Measurements from ENCODE around the gene DGKG.

The DGKG gene

DNA sequence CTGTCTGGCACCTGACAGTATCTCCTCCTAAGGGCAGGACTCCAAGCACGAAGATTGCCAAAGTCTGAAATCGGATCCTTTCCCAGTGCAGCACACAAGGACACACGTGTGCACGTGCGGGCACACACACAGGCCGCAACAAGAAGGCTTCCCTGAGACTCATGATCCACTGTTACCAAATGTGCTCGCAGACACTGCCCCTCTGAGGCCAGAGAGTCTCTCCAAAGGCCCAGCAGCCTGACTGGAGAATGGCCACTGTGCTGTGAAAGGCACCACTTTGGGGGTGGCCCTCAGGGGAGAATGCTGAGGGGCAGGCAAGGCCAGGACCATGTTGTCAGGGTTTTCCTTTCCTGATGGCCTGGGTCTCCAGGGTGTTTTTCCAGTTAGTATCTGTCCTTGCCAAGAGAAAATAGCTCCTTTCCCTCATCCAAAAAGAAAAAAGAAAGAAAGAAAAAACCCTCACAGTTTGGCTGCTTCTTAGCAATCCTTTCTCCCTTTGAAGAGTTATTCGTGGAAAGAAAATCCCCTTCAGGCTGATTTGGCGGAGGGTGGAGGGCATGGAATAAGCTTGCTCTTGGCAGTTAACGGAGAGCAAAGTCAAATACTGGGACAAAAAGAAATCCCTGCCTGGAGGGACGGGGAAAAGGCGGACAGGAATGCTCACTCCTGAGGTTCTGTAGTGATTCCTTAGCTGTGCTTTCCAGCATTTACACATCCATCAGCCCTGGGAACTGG lies 141.0 kb downstream of the DGKG start:
- Histone ChIP-seq H4K5ac (ENCODE audit: low read length) (no peak overlapping the region), H3K4ac (ENCODE audit: low read depth, low read length) (no peak overlapping the region), H4K8ac (ENCODE audit: low read depth, low read length) (no peak overlapping the region), H3K4me1 (ENCODE audit: control insufficient read depth, low read depth, low read length) (no peaks in the 10 kb centered on the region), H2BK15ac (replicated peaks; ENCODE audit: low read depth) (no peak overlapping the region), H2BK120ac (ENCODE audit: low read depth, low read length) (no peak overlapping the region), H2AK5ac (ENCODE audit: low read length) (no peak overlapping the region), H3K27me3 (ENCODE audit: insufficient read depth, low read length, poor library complexity) (no peaks in the 10 kb centered on the region), H3K18ac (ENCODE audit: low read length) (no peak overlapping the region), H3K23ac (ENCODE audit: low read length) (no peak overlapping the region), H3K4me3 (ENCODE audit: low read length) (no peak overlapping the region), H3K36me3 (ENCODE audit: control insufficient read depth, insufficient read depth, low read length) (no peaks in the 10 kb centered on the region), H3K9ac (ENCODE audit: low read length) (no peak overlapping the region), H3K27ac (ENCODE audit: low read depth, low read length) (no peak overlapping the region), H3K4me2 (ENCODE audit: low read length) (no peak overlapping the region), H3K79me2 (ENCODE audit: control insufficient read depth, insufficient read depth, low read length) (no peaks in the 10 kb centered on the region), H2BK5ac (ENCODE audit: low read length) (no peak overlapping the region), H3K56ac (ENCODE audit: low read length) (no peak overlapping the region), H3K79me1 (ENCODE audit: low read length) (no peaks in the 10 kb centered on the region)
- peak; percentile 43 for DNase-seq
- WGBS (ENCODE audit: extremely low coverage, insufficient coverage, low lambda C conversion rate): no CpG with 5 or more reads among the region's 12 CpGs

DNA sequence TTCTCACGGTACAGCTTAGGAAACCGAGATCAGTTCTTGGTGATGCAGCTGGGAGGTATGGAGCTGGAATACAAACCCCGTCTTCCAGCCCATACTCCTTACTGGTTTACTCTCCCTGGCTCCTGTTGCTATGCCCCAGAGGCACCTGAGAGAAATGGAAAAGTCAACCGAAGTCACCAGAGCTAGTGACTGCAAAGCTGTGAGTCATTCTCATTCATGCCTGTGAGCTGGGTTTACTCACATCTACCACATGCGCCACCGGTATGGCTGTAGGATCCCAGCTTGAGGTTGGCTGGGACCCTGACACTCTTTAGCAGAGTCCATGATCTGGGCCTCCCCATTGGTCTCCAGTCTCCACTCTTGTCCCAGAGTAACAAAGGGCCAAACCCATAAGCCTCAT lies 141.7 kb downstream of the DGKG start:
- no peaks in the 10 kb centered on the region for H3K36me3 ChIP-seq (ENCODE audit: control insufficient read depth, insufficient read depth, low read length)
- no CpG with 5 or more reads among the region's 6 CpGs for WGBS (ENCODE audit: extremely low coverage, insufficient coverage, low lambda C conversion rate)
- no peak overlapping the region for H4K5ac ChIP-seq (ENCODE audit: low read length)
- no peak overlapping the region for H3K23ac ChIP-seq (ENCODE audit: low read length)
- no peak overlapping the region for H2BK15ac ChIP-seq (replicated peaks; ENCODE audit: low read depth)
- H3K4ac ChIP-seq (ENCODE audit: low read depth, low read length): no peak overlapping the region
- no peak overlapping the region for H2BK5ac ChIP-seq (ENCODE audit: low read length)
- H4K8ac ChIP-seq (ENCODE audit: low read depth, low read length): no peak overlapping the region
- H2BK120ac ChIP-seq (ENCODE audit: low read depth, low read length): no peak overlapping the region
- H3K18ac ChIP-seq (ENCODE audit: low read length): no peak overlapping the region
- H3K79me1 ChIP-seq (ENCODE audit: low read length): no peaks in the 10 kb centered on the region
- no peak overlapping the region for H2AK5ac ChIP-seq (ENCODE audit: low read length)
- no peaks in the 10 kb centered on the region for H3K4me1 ChIP-seq (ENCODE audit: control insufficient read depth, low read depth, low read length)
- no peak overlapping the region for H3K56ac ChIP-seq (ENCODE audit: low read length)
- peak; percentile 65 for DNase-seq
- no peak overlapping the region for H3K4me3 ChIP-seq (ENCODE audit: low read length)
- no peak overlapping the region for H3K4me2 ChIP-seq (ENCODE audit: low read length)
- H3K27me3 ChIP-seq (ENCODE audit: insufficient read depth, low read length, poor library complexity): no peaks in the 10 kb centered on the region
- no peak overlapping the region for H3K27ac ChIP-seq (ENCODE audit: low read depth, low read length)
- H3K79me2 ChIP-seq (ENCODE audit: control insufficient read depth, insufficient read depth, low read length): no peaks in the 10 kb centered on the region
- no peak overlapping the region for H3K9ac ChIP-seq (ENCODE audit: low read length)

DNA sequence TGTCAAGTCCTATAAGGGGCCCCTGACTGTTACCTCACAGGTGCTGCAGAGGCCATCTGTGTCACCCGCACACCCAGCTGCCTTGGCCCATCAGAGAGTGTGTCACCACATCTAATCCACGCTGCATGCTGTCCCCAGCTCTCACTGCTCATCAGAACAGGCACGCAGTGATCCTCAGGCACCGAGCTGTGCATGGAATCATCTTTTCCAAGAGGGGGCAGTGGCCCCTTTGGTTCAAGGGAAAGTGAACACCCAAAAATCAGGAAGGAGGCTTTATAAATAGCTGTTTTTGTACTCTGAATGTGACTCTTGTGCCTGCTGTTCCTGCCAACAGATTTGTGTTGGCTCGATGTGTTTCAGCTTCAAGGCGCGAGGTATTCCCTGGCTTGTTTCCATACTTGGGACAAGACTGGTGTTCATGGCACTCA lies 142.8 kb downstream of the DGKG start:
- Histone ChIP-seq H4K5ac (ENCODE audit: low read length) (no peak overlapping the region), H2BK15ac (replicated peaks; ENCODE audit: low read depth) (no peak overlapping the region), H3K4ac (ENCODE audit: low read depth, low read length) (no peak overlapping the region), H4K8ac (ENCODE audit: low read depth, low read length) (no peak overlapping the region), H3K23ac (ENCODE audit: low read length) (no peak overlapping the region), H3K4me3 (ENCODE audit: low read length) (no peak overlapping the region), H2AK5ac (ENCODE audit: low read length) (no peak overlapping the region), H2BK5ac (ENCODE audit: low read length) (no peak overlapping the region), H3K9ac (ENCODE audit: low read length) (no peak overlapping the region), H3K79me1 (ENCODE audit: low read length) (no peaks in the 10 kb centered on the region), H3K36me3 (ENCODE audit: control insufficient read depth, insufficient read depth, low read length) (no peaks in the 10 kb centered on the region), H3K18ac (ENCODE audit: low read length) (no peak overlapping the region), H3K4me2 (ENCODE audit: low read length) (no peak overlapping the region), H3K27me3 (ENCODE audit: insufficient read depth, low read length, poor library complexity) (no peaks in the 10 kb centered on the region), H3K4me1 (ENCODE audit: control insufficient read depth, low read depth, low read length) (no peaks in the 10 kb centered on the region), H3K56ac (ENCODE audit: low read length) (no peak overlapping the region), H3K79me2 (ENCODE audit: control insufficient read depth, insufficient read depth, low read length) (no peaks in the 10 kb centered on the region), H3K27ac (ENCODE audit: low read depth, low read length) (no peak overlapping the region), H2BK120ac (ENCODE audit: low read depth, low read length) (no peak overlapping the region)
- no peak for DNase-seq
- no CpG with 5 or more reads among the region's 7 CpGs for WGBS (ENCODE audit: extremely low coverage, insufficient coverage, low lambda C conversion rate)

DNA sequence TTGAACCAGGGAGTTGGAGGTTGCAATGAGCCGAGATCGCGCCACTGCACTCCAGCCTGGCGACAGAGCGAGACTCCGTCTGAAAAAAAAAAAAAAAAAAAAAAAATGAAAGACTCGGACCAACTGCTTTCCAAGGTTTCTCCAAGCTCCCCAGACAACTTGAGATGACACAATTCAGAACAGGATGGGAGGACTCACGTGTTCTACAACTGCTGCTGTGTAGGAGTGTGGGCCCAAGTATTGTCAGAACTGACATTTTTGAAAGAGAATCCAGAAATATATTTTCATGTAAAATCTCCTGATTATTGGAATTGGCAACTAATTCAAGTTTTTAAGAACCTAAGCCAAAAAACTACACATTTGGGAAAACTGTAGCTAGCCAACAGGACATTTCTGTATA lies 143.6 kb downstream of the DGKG start:
- no peak overlapping the region for H2BK15ac ChIP-seq (replicated peaks; ENCODE audit: low read depth)
- no peak overlapping the region for H2BK120ac ChIP-seq (ENCODE audit: low read depth, low read length)
- H3K4me1 ChIP-seq (ENCODE audit: control insufficient read depth, low read depth, low read length): no peaks in the 10 kb centered on the region
- no peak overlapping the region for H2BK5ac ChIP-seq (ENCODE audit: low read length)
- WGBS (ENCODE audit: extremely low coverage, insufficient coverage, low lambda C conversion rate): no CpG with 5 or more reads among the region's 8 CpGs
- no peak overlapping the region for H3K27ac ChIP-seq (ENCODE audit: low read depth, low read length)
- H3K56ac ChIP-seq (ENCODE audit: low read length): no peak overlapping the region
- no peak overlapping the region for H2AK5ac ChIP-seq (ENCODE audit: low read length)
- H3K4ac ChIP-seq (ENCODE audit: low read depth, low read length): no peak overlapping the region
- no peaks in the 10 kb centered on the region for H3K79me1 ChIP-seq (ENCODE audit: low read length)
- no peak overlapping the region for H3K4me2 ChIP-seq (ENCODE audit: low read length)
- H3K27me3 ChIP-seq (ENCODE audit: insufficient read depth, low read length, poor library complexity): no peaks in the 10 kb centered on the region
- no peak overlapping the region for H3K18ac ChIP-seq (ENCODE audit: low read length)
- H3K4me3 ChIP-seq (ENCODE audit: low read length): no peak overlapping the region
- no peak overlapping the region for H3K23ac ChIP-seq (ENCODE audit: low read length)
- no peaks in the 10 kb centered on the region for H3K79me2 ChIP-seq (ENCODE audit: control insufficient read depth, insufficient read depth, low read length)
- H3K36me3 ChIP-seq (ENCODE audit: control insufficient read depth, insufficient read depth, low read length): no peaks in the 10 kb centered on the region
- H3K9ac ChIP-seq (ENCODE audit: low read length): no peak overlapping the region
- no peak overlapping the region for H4K5ac ChIP-seq (ENCODE audit: low read length)
- H4K8ac ChIP-seq (ENCODE audit: low read depth, low read length): no peak overlapping the region
- no peak for DNase-seq

DNA sequence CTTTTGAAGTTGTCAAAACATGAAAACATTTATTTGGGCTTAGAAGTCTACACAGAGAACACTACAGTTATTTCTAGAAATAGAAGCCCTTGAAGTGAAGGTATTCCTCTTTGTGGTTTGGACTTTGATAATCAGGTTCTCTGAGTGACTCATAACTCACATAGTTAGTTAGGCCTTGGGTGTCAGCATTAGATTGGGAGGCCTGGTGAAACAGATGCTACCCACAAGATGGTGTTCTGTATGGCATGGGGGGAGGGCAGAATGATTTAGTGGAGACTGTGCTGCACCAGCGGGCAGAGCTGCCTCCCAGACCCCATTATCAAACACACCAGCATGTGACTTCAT lies 144.2 kb downstream of the DGKG start:
- no peak overlapping the region for H2BK5ac ChIP-seq (ENCODE audit: low read length)
- H3K23ac ChIP-seq (ENCODE audit: low read length): no peak overlapping the region
- no peak overlapping the region for H3K56ac ChIP-seq (ENCODE audit: low read length)
- no peaks in the 10 kb centered on the region for H3K36me3 ChIP-seq (ENCODE audit: control insufficient read depth, insufficient read depth, low read length)
- no peak overlapping the region for H2BK15ac ChIP-seq (replicated peaks; ENCODE audit: low read depth)
- H3K27me3 ChIP-seq (ENCODE audit: insufficient read depth, low read length, poor library complexity): no peaks in the 10 kb centered on the region
- H3K4me1 ChIP-seq (ENCODE audit: control insufficient read depth, low read depth, low read length): no peaks in the 10 kb centered on the region
- H3K18ac ChIP-seq (ENCODE audit: low read length): no peak overlapping the region
- no peaks in the 10 kb centered on the region for H3K79me2 ChIP-seq (ENCODE audit: control insufficient read depth, insufficient read depth, low read length)
- H3K4ac ChIP-seq (ENCODE audit: low read depth, low read length): no peak overlapping the region
- H4K8ac ChIP-seq (ENCODE audit: low read depth, low read length): no peak overlapping the region
- no peak overlapping the region for H3K27ac ChIP-seq (ENCODE audit: low read depth, low read length)
- no peak overlapping the region for H3K4me3 ChIP-seq (ENCODE audit: low read length)
- no peaks in the 10 kb centered on the region for H3K79me1 ChIP-seq (ENCODE audit: low read length)
- no peak overlapping the region for H2AK5ac ChIP-seq (ENCODE audit: low read length)
- WGBS (ENCODE audit: extremely low coverage, insufficient coverage, low lambda C conversion rate): no CpG with 5 or more reads among the region's 1 CpG
- H2BK120ac ChIP-seq (ENCODE audit: low read depth, low read length): no peak overlapping the region
- no peak overlapping the region for H3K4me2 ChIP-seq (ENCODE audit: low read length)
- no peak for DNase-seq
- no peak overlapping the region for H3K9ac ChIP-seq (ENCODE audit: low read length)
- no peak overlapping the region for H4K5ac ChIP-seq (ENCODE audit: low read length)
